ENCODE data around the gene RPL5.

The RPL5 gene

GRCh38 chr1:92854101-92854785 is 22.4 kb downstream of the RPL5 start:
- H3K27ac Mint-ChIP-seq = no peak overlapping the region
- ATAC-seq (replicated peaks) = peak in 1 of 2 donors; percentile 34
- DNase-seq = no peak
- no peaks in the 10 kb centered on the region for H3K9me3 Mint-ChIP-seq
- peaks cover 12 to 42% of the 10 kb centered on the region in 2 donors for H3K4me1 Mint-ChIP-seq
- no peak overlapping the region for H3K4me3 Mint-ChIP-seq
- H3K36me3 Mint-ChIP-seq = peaks cover 36 to 37% of the 10 kb centered on the region in 2 donors
- H3K27me3 Mint-ChIP-seq = no peaks in the 10 kb centered on the region

GRCh38 chr1:92855236-92855635 is 23.4 kb downstream of the RPL5 start:
- H3K4me3 Mint-ChIP-seq = no peak overlapping the region
- DNase-seq (no peak), ATAC-seq (replicated peaks) (no peak)
- peak overlapping the region; percentile 31 for H3K27ac Mint-ChIP-seq
- peaks cover 34% of the 10 kb centered on the region in 2 donors for H3K36me3 Mint-ChIP-seq
- no peaks in the 10 kb centered on the region for H3K27me3 Mint-ChIP-seq
- H3K9me3 Mint-ChIP-seq = no peaks in the 10 kb centered on the region
- H3K4me1 Mint-ChIP-seq = peaks cover 13 to 50% of the 10 kb centered on the region in 2 donors

GRCh38 chr1:92857817-92858216 is 26.0 kb downstream of the RPL5 start:
- Mint-ChIP-seq H3K4me3 (no peak overlapping the region), H3K36me3 (peaks cover 32 to 34% of the 10 kb centered on the region in 2 donors), H3K9me3 (no peaks in the 10 kb centered on the region), H3K4me1 (peaks cover 10 to 45% of the 10 kb centered on the region in 2 donors), H3K27me3 (no peaks in the 10 kb centered on the region), H3K27ac (no peak overlapping the region)
- DNase-seq (no peak), ATAC-seq (replicated peaks) (no peak)

- Mint-ChIP-seq H3K4me3 (peak overlapping the region; percentile 3 to 28), H3K27me3 (no peaks in the 10 kb centered on the region), H3K36me3 (peaks cover 34 to 35% of the 10 kb centered on the region in 2 donors), H3K9me3 (no peaks in the 10 kb centered on the region), H3K4me1 (peaks cover 8 to 36% of the 10 kb centered on the region in 2 donors), H3K27ac (no peak overlapping the region)
- peak; percentile 46 for DNase-seq
- peak; percentile 80 to 86 for ATAC-seq (replicated peaks)
Observed at GRCh38 chr1:92858564-92859399, 26.9 kb downstream of the RPL5 start.

- no peaks in the 10 kb centered on the region for H3K9me3 Mint-ChIP-seq
- peak overlapping the region; percentile 3 to 28 for H3K4me3 Mint-ChIP-seq
- no peaks in the 10 kb centered on the region for H3K27me3 Mint-ChIP-seq
- H3K4me1 Mint-ChIP-seq = peaks cover 5 to 28% of the 10 kb centered on the region in 2 donors
- H3K27ac Mint-ChIP-seq = peak overlapping the region; percentile 68
- no peak for ATAC-seq (replicated peaks)
- DNase-seq = no peak
- peaks cover 31 to 34% of the 10 kb centered on the region in 2 donors for H3K36me3 Mint-ChIP-seq
Observed at GRCh38 chr1:92859400-92860039, 27.7 kb downstream of the RPL5 start.

GRCh38 chr1:92862605-92863004 is 30.8 kb downstream of the RPL5 start:
- DNase-seq = no peak
- peaks cover 25 to 27% of the 10 kb centered on the region in 2 donors for H3K36me3 Mint-ChIP-seq
- ATAC-seq (replicated peaks) = no peak
- H3K27ac Mint-ChIP-seq = peak overlapping the region; percentile 38
- no peaks in the 10 kb centered on the region for H3K9me3 Mint-ChIP-seq
- no peak overlapping the region for H3K4me3 Mint-ChIP-seq
- H3K4me1 Mint-ChIP-seq = peaks cover 9 to 28% of the 10 kb centered on the region in 2 donors
- H3K27me3 Mint-ChIP-seq = no peaks in the 10 kb centered on the region

GRCh38 chr1:92864131-92864530 is 32.3 kb downstream of the RPL5 start:
- no peaks in the 10 kb centered on the region for H3K9me3 Mint-ChIP-seq
- DNase-seq (no peak), ATAC-seq (replicated peaks) (no peak)
- no peak overlapping the region for H3K4me3 Mint-ChIP-seq
- no peak overlapping the region for H3K27ac Mint-ChIP-seq
- H3K4me1 Mint-ChIP-seq = peaks cover 10 to 23% of the 10 kb centered on the region in 2 donors
- H3K36me3 Mint-ChIP-seq = peaks cover 27 to 28% of the 10 kb centered on the region in 2 donors
- no peaks in the 10 kb centered on the region for H3K27me3 Mint-ChIP-seq

- Mint-ChIP-seq H3K27ac (peak overlapping the region; percentile 31), H3K9me3 (no peaks in the 10 kb centered on the region), H3K36me3 (peaks cover 28 to 48% of the 10 kb centered on the region in 2 donors), H3K4me1 (peaks cover 7 to 8% of the 10 kb centered on the region in 2 donors), H3K4me3 (no peak overlapping the region), H3K27me3 (no peaks in the 10 kb centered on the region)
- ATAC-seq (replicated peaks) (no peak), DNase-seq (no peak)
Observed at GRCh38 chr1:92870591-92870990, 38.8 kb downstream of the RPL5 start.

GRCh38 chr1:92872719-92873118 is 40.9 kb downstream of the RPL5 start:
- no peak for DNase-seq
- ATAC-seq (replicated peaks) = no peak
- peaks cover 22 to 38% of the 10 kb centered on the region in 2 donors for H3K36me3 Mint-ChIP-seq
- no peaks in the 10 kb centered on the region for H3K9me3 Mint-ChIP-seq
- no peak overlapping the region for H3K27ac Mint-ChIP-seq
- no peaks in the 10 kb centered on the region for H3K27me3 Mint-ChIP-seq
- no peak overlapping the region for H3K4me3 Mint-ChIP-seq
- peaks cover under 1 to 9% of the 10 kb centered on the region in 2 donors for H3K4me1 Mint-ChIP-seq

GRCh38 chr1:92874987-92875386 is 43.1 kb downstream of the RPL5 start:
- Mint-ChIP-seq H3K36me3 (peaks cover 21 to 40% of the 10 kb centered on the region in 2 donors), H3K9me3 (no peaks in the 10 kb centered on the region), H3K27ac (no peak overlapping the region), H3K27me3 (no peaks in the 10 kb centered on the region), H3K4me1 (peaks cover 4 to 15% of the 10 kb centered on the region in 2 donors), H3K4me3 (no peak overlapping the region)
- DNase-seq (no peak), ATAC-seq (replicated peaks) (no peak)

- no peak for DNase-seq
- no peaks in the 10 kb centered on the region for H3K27me3 Mint-ChIP-seq
Observed at GRCh38 chr1:92876351-92876750, 44.5 kb downstream of the RPL5 start.

GRCh38 chr1:92877081-92877711 is 45.4 kb downstream of the RPL5 start:
- Mint-ChIP-seq H3K4me3 (no peak overlapping the region), H3K4me1 (peaks cover 4 to 16% of the 10 kb centered on the region in 2 donors)

More at GRCh38 chr1:92876351-92876750, 44.5 kb downstream of the RPL5 start:
- H3K27ac Mint-ChIP-seq = no peak overlapping the region
- no peaks in the 10 kb centered on the region for H3K9me3 Mint-ChIP-seq
- peaks cover 27 to 40% of the 10 kb centered on the region in 2 donors for H3K36me3 Mint-ChIP-seq
- H3K4me3 Mint-ChIP-seq = no peak overlapping the region
- peaks cover 4 to 15% of the 10 kb centered on the region in 2 donors for H3K4me1 Mint-ChIP-seq
- ATAC-seq (replicated peaks) = no peak

GRCh38 chr1:92877792-92878191 is 46.0 kb downstream of the RPL5 start:
- Mint-ChIP-seq H3K36me3 (peaks cover 27 to 35% of the 10 kb centered on the region in 2 donors), H3K4me1 (peaks cover 6 to 22% of the 10 kb centered on the region in 2 donors), H3K27ac (no peak overlapping the region), H3K27me3 (no peaks in the 10 kb centered on the region), H3K4me3 (no peak overlapping the region), H3K9me3 (no peaks in the 10 kb centered on the region)
- DNase-seq (no peak), ATAC-seq (replicated peaks) (no peak)

More at GRCh38 chr1:92877081-92877711, 45.4 kb downstream of the RPL5 start:
- Mint-ChIP-seq H3K27ac (no peak overlapping the region), H3K36me3 (peaks cover 27 to 38% of the 10 kb centered on the region in 2 donors), H3K9me3 (no peaks in the 10 kb centered on the region), H3K27me3 (no peaks in the 10 kb centered on the region)
- DNase-seq (no peak), ATAC-seq (replicated peaks) (no peak)
